GM12878 (cell line): Measurements from ENCODE around the gene GYPC. TPM values are rescaled to one million over a fixed set of nuclear protein-coding genes. Genes with fewer than 3 reads are reported as not detected.

Experiments
- ATAC-seq: fragments of 200-7000 bp; cut with Tn5 transposase; 3 replicates; pipeline ENCODE4 v1.9.1; 2020; ENCODE audit warnings: mild to moderate bottlenecking, moderate library complexity
- BruUV-seq: library from RNA; stranded (reverse); fragments of 400-500 nt; replicated peaks from 2 replicates; lab custom pipeline; 2021; lab: Mats Ljungman, UMichigan
- CTCF ChIA-PET: fragments of 300-600 bp; sonication (Branson Sonifier 250); formaldehyde crosslinking; extraction: SDS; loops from one replicate; lab custom pipeline; 2021; ENCODE audit warnings: inconsistent platforms; lab: Yijun Ruan, JAX
- POLR2A ChIA-PET: fragments of 350-600 bp; formaldehyde crosslinking; extraction: SDS; loops from one replicate; lab custom pipeline; 2021; ENCODE audit warnings: inconsistent platforms; lab: Charles Lee
- RAD21 ChIA-PET: fragments of 300-600 bp; sonication (Branson Sonifier 250); formaldehyde crosslinking; loops from one replicate; lab custom pipeline; 2023; ENCODE audit warnings: antibody characterized with exemption; ENCODE audit not compliant: unreplicated experiment; lab: Charles Lee
- SMC1A ChIA-PET: fragments of 300-600 bp; sonication (Branson Sonifier 250); formaldehyde crosslinking; loops from one replicate; lab custom pipeline; 2023; ENCODE audit not compliant: unreplicated experiment, uncharacterized antibody; lab: Charles Lee
- DNase-seq: peaks from one replicate; pipeline ENCODE4 v3.0.0-alpha.2; 2011; ENCODE audit warnings: low read depth, low spot score
- FAIRE-seq: peaks from 3 replicates; lab custom pipeline; 2011; peaks lifted over from hg19 to GRCh38; lab: Jason Lieb, UNC
- H2AFZ ChIP-seq: 2 replicates; pipeline ENCODE4 v1.6.0; 2011; ENCODE audit warnings: low read depth, low read length, control low read depth; ENCODE audit not compliant: control insufficient read depth
- H3K27ac ChIP-seq: 2 replicates; pipeline ENCODE4 v1.5.1; 2011; ENCODE audit warnings: control low read depth; ENCODE audit not compliant: control insufficient read depth, insufficient read depth
- H3K27me3 ChIP-seq, 2 experiments: replicated peaks in 1 of 2; 2 replicates each; pipeline versions ENCODE4 v1.6.0 to v1.6.1; 2011; ENCODE audit warnings: low read length in 1 of 2; ENCODE audit not compliant: control insufficient read depth in 2 of 2, insufficient read depth in 2 of 2
- H3K36me3 ChIP-seq, 2 experiments: 2 replicates each; pipeline ENCODE4 v1.5.1; 2011; ENCODE audit warnings: low read length in 1 of 2; ENCODE audit not compliant: control insufficient read depth in 2 of 2, insufficient read depth in 2 of 2
- H3K4me1 ChIP-seq: 2 replicates; pipeline ENCODE4 v1.6.1; 2011; ENCODE audit warnings: mild to moderate bottlenecking, low read length, moderate library complexity, mixed read lengths; ENCODE audit not compliant: control insufficient read depth, insufficient read depth
- H3K4me2 ChIP-seq: 2 replicates; pipeline ENCODE4 v1.6.0; 2011; ENCODE audit warnings: control low read depth; ENCODE audit not compliant: control insufficient read depth, insufficient read depth
- H3K4me3 ChIP-seq: fragments of 200-600 bp; sonication (generic); 2 replicates; pipeline ENCODE4 v1.5.1; 2016
- H3K79me2 ChIP-seq: 2 replicates; pipeline ENCODE4 v1.6.0; 2011; ENCODE audit warnings: low read length; ENCODE audit not compliant: control insufficient read depth, insufficient read depth
- H3K9ac ChIP-seq: 2 replicates; pipeline ENCODE4 v1.8.0; 2011; ENCODE audit warnings: low read length, control low read depth, mixed read lengths; ENCODE audit not compliant: control insufficient read depth, insufficient read depth
- H3K9me3 ChIP-seq: replicated peaks from 3 replicates; pipeline ENCODE4 v1.5.1; 2011; ENCODE audit warnings: mild to moderate bottlenecking, low read length; ENCODE audit not compliant: control insufficient read depth, insufficient read depth
- H4K20me1 ChIP-seq: 2 replicates; pipeline ENCODE4 v1.6.0; 2011; ENCODE audit not compliant: control insufficient read depth, insufficient read depth
- CBX5 ChIP-seq: sonication (generic); IDR thresholded peaks from 2 replicates; pipeline ENCODE4 v1.6.1; 2016; ENCODE audit warnings: low read depth, moderate library complexity, mild to moderate bottlenecking, inconsistent platforms
- CHD1 ChIP-seq: IDR thresholded peaks from 2 replicates; pipeline ENCODE4 v1.6.1; 2012; ENCODE audit warnings: low read depth, low read length, improper control_type of control experiment
- CHD2 ChIP-seq: IDR thresholded peaks from 2 replicates; pipeline ENCODE4 v1.6.1; 2011; ENCODE audit warnings: low read depth, low read length, improper control_type of control experiment, borderline replicate concordance
- GABPA ChIP-seq: IDR thresholded peaks from 2 replicates; pipeline ENCODE4 v1.6.1; 2014; ENCODE audit warnings: antibody characterized with exemption, low read depth, mild to moderate bottlenecking, inconsistent platforms
- MYC ChIP-seq: IDR thresholded peaks from 2 replicates; pipeline ENCODE4 v1.6.1; 2011; ENCODE audit warnings: mild to moderate bottlenecking, low read length, moderate library complexity, inconsistent platforms; ENCODE audit not compliant: insufficient read depth, insufficient replicate concordance, insufficient read length, severe bottlenecking
- RBBP5 ChIP-seq: fragments of 200-600 bp; sonication (generic); conservative IDR thresholded peaks from 2 replicates; pipeline ENCODE4 v1.6.1; 2016
- SIX5 ChIP-seq: IDR thresholded peaks from 2 replicates; pipeline ENCODE4 v1.6.1; 2011; ENCODE audit warnings: mild to moderate bottlenecking, low read depth, low read length, moderate library complexity; ENCODE audit not compliant: severe bottlenecking
- ZBTB40 ChIP-seq: fragments of 450-650 bp; IDR thresholded peaks from 2 replicates; pipeline ENCODE4 v1.6.1; 2016; ENCODE audit warnings: mild to moderate bottlenecking, moderate library complexity, borderline replicate concordance
- WGBS: methylation state at CpG from one replicate; pipeline ENCODE4 v1.1.6; 2016; ENCODE audit warnings: low lambda C conversion rate; ENCODE audit not compliant: insufficient replicate concordance, insufficient coverage; ENCODE audit errors: missing lambda C conversion rate; 5-methylcytosine and 5-hydroxymethylcytosine counted together
- in situ Hi-C: fragments of 300-500 bp; cut with MboI; formaldehyde crosslinking; loops from 9 replicates; pipeline ENCODE4 v1.14.3; 2018; ENCODE audit warnings: mixed read lengths
- intact Hi-C: fragments of 100-400 bp; cut with micrococcal nuclease; formaldehyde crosslinking; loops from one replicate; pipeline ENCODE4 v1.14.2; 2022; ENCODE audit not compliant: unreplicated experiment
- polyA plus RNA-seq, 11 experiments: library from polyadenylated mRNA; depleted of rRNA in 4 of 11; unstranded in 6 of 11; stranded (reverse) in 5 of 11; fragments of >200 nt; fragmentation: Nextera tagmentation in 4 of 11; fragmentation: Illumina TruSeq in 1 of 11; extraction: Ambion mirVana in 4 of 11; extraction: Trizol in 1 of 11; gene quantifications; 1 replicate in 1 of 11; 2 replicates in 10 of 11; pipeline versions ENCODE4 v1.2.1 to v1.2.3, GENCODE V29; 2011 to 2016; ENCODE audit warnings: inconsistent platforms in 2 of 11, missing spikeins in 2 of 11, low read depth in 1 of 11
- total RNA-seq, 4 experiments: library from RNA; depleted of rRNA in 3 of 4; stranded (reverse); fragments of >200 nt in 3 of 4; fragmentation: Illumina TruSeq in 1 of 4; extraction: Trizol in 1 of 4; gene quantifications; 2 replicates each; pipeline versions ENCODE4 v1.2.1 to v1.2.3, GENCODE V29; 2013 to 2021
- TF ChIP-seq, protein P1 (sequence below): IDR thresholded peaks from 2 replicates; pipeline ENCODE4 v1.6.1; 2011; ENCODE audit warnings: mild to moderate bottlenecking, low read depth, low read length, moderate library complexity; ENCODE audit not compliant: insufficient replicate concordance

Gene GYPC
- total and polyA plus RNA-seq, 10 of the 15 experiments (the other 5 are each of a cell fraction or from before 2014, with no cell fraction given): 26.2 to 150 (median 81.4) TPM

- TF ChIP-seq, protein P1, sequence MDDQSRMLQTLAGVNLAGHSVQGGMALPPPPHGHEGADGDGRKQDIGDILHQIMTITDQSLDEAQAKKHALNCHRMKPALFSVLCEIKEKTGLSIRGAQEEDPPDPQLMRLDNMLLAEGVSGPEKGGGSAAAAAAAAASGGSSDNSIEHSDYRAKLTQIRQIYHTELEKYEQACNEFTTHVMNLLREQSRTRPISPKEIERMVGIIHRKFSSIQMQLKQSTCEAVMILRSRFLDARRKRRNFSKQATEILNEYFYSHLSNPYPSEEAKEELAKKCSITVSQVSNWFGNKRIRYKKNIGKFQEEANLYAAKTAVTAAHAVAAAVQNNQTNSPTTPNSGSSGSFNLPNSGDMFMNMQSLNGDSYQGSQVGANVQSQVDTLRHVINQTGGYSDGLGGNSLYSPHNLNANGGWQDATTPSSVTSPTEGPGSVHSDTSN: no peak
- TF ChIP-seq MYC (no peak), SIX5 (no peak), CHD1 (no peak)
Measured at GRCh38 chr2:126736133-126736874, 80.3 kb downstream of the GYPC start (continued).

- ATAC-seq (no peak), DNase-seq (no peak), FAIRE-seq (no peak)
- no peaks in the 10 kb centered on the region for H4K20me1 ChIP-seq
- H3K4me2 ChIP-seq: no peak overlapping the region
- POLR2A ChIA-PET: no interaction called here
- H3K36me3 ChIP-seq: no peaks in the 10 kb centered on the region
- no peaks in the 10 kb centered on the region; a peak in 1 of 4 replicates for H3K27me3 ChIP-seq
- no peak for TF ChIP-seq CHD2
- TF ChIP-seq CBX5: no peak
- no peak for TF ChIP-seq ZBTB40
- no peak for TF ChIP-seq RBBP5
- TF ChIP-seq GABPA: no peak
- WGBS: 100% methylated on average over 1 of the region's 1 CpG
- H3K27ac ChIP-seq: no peak overlapping the region
- CTCF ChIA-PET: no interaction called here
- no peaks in the 10 kb centered on the region for H3K9me3 ChIP-seq
- no peak overlapping the region for H2AFZ ChIP-seq
- RAD21 ChIA-PET: no interaction called here
- no peaks in the 10 kb centered on the region for H3K4me1 ChIP-seq
- SMC1A ChIA-PET: interaction anchor here (1.0 to 2.1 kb wide), 2 partner anchors 10 to 11 kb away, joined by 3 to 8 read pairs; no protein-coding TSS in a partner anchor
- no peak overlapping the region for H3K9ac ChIP-seq
- intact Hi-C loops (no loop called here), in situ Hi-C loops (no loop called here)
- H3K79me2 ChIP-seq: no peaks in the 10 kb centered on the region
- H3K4me3 ChIP-seq: no peak overlapping the region
- BruUV-seq: no TSS peak
Measured at GRCh38 chr2:126739141-126739540, 83.2 kb downstream of the GYPC start.
